Measurements from ENCODE around the gene KMT2B.
"Not testable (repeated sequence)": the region's sequence is repeated elsewhere in the genome, so short reads cannot be mapped to it uniquely, and the experiment has no call there.

KMT2B gene

DNA sequence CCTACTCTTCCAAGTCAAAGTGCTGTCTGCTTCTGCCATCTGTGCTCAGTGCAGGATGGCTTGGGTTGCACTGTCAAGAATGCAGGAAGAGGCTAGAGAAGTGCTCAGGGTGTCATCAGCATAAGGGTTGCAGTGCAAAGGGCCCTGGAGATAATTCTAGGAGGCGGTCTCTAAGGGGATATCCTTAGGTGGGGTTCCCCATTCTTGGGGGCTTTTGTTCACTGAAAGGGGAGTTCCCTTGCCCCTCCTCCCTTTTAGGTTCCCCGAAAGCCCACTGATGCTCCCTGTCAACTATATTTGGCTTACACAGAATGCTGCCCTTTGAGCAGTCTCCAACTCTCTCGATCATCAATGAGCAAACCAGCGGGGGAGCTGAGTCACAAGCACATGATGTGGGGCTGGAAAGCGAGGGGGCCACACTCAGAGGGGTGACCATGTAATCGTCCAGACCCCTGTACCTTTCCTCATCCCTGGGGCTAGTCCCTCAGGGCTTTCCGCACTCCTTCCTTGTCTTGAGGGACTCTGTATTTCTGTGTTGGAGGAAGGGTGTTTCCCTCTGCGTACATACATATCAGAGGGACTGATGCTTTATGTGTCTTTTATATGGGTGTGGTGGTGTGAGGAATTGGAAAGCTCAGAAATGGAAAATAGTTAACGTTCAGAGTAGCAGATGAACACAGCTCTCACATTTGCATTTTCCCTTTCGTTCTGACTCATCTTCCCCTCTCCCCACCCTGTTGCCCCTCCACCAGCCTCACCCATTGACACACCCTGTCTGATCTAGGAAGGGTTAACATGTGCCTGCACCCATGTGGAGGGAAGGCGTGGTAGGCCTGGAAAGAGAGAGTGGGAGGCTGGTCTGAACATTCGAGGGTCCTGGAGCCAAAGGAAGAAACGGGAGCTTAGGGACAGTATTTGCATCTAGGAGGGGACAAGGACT, 6.7 kb upstream of the KMT2B start:
- DNase-seq: no peak

DNA sequence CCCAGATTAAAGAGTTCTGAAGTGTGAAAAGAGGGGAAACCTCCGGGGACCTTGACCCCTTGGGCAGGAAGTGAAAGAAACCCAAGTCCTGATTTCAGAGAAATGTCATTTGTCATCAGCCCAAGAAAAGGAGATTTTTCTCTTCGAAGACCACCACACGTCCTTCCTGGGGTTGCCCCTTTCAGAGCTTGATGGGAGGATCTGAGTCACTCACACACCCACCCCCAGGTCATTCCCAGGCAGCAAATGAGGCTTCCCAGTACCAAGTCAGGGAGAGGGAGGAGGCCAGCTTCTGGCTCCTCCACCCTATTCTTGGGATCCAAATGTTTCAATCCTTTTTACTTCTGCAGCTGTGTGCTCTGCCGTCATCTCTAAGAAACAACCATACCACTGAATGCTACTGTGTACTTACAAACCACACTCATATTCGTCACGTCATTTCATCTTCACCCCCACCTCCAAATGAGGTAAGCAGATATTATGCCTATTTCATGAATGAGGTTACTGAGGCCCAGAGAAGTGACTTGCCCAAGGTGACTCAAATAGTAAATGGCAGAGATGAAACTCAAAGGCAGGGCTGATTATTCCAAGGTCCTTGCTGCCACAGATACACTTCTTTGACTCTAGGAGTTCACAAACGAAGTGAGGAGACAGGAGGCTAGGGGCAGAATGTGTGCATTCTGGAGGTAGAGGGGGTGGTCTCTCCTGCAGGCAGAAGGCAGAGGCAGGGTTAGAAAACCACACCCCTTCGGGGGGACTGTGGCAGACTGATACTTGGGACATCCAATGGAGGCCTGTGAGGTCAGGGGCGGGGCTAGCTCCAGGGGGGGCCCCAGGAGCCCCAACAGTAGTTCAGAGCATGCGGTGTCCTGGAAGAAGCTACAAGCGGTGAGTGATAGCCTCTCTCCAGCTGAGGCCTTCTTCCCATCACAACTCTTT, 5.0 kb upstream of the KMT2B start:
- DNase-seq: no peak

DNA sequence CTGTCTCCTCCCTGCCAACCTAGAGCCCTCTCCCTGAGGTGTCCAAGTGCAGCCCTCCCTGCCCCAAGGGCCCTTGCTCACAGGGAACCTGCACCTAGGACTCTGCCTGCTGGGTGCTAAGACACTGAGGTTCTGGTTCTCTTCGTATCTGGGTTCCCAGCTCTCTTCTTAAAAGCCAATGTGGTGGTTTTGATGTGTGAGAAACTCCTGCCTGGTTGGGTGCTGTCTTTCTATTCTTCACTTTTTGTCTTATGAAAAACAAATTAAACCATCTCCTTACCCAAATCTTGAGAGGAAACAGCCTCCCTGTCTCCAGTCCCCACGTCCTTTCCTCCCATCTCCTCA, 4.3 kb upstream of the KMT2B start:
- DNase-seq: no peak

DNA sequence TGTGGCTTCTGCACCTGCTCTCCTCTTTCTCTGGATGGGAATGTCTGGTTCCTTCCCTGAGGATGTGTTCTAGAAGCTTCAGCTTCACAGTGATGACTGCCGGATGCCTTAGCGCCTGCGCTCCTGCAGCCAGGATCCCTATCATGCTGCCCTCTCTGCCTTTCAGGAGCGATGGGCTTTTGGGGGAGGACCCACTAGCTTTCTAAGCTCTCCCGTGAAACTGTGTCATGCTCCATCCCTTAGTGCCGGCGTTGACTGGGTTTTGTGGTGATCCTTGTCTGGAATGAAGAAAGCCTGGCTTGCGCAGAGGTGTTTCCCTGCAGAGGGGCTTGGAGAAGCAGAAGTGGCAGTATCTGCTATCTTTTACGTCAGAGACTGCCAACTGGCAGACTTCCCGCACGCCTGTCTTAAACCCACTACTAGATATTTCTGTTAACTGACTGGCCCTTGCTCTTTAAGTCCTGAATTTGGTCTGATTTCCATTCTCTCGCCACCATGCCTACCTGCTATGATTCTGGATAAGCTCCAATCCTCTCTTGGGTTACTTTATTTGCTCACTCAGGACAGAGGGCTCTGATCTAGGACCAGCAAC, 3.8 kb upstream of the KMT2B start:
- no peak for DNase-seq

DNA sequence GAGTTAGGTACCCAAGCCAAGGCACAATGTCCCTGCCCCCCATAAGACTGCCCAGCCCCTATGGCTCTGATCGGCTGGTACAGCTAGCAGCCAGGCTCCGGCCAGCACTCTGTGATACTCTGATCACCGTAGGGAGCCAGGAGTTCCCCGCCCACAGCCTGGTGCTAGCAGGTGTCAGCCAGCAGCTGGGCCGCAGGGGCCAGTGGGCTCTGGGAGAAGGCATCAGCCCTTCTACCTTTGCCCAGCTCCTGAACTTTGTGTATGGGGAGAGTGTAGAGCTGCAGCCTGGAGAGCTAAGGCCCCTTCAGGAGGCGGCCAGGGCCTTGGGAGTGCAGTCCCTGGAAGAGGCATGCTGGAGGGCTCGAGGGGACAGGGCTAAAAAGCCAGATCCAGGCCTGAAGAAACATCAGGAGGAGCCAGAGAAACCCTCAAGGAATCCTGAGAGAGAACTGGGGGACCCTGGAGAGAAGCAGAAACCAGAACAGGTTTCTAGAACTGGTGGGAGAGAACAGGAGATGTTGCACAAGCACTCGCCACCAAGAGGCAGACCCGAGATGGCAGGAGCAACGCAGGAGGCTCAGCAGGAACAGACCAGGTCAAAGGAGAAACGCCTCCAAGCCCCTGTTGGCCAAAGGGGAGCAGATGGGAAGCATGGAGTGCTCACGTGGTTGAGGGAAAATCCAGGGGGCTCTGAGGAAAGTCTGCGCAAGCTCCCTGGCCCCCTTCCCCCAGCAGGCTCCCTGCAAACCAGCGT, 3.0 kb upstream of the KMT2B start:
- no peak for DNase-seq

DNA sequence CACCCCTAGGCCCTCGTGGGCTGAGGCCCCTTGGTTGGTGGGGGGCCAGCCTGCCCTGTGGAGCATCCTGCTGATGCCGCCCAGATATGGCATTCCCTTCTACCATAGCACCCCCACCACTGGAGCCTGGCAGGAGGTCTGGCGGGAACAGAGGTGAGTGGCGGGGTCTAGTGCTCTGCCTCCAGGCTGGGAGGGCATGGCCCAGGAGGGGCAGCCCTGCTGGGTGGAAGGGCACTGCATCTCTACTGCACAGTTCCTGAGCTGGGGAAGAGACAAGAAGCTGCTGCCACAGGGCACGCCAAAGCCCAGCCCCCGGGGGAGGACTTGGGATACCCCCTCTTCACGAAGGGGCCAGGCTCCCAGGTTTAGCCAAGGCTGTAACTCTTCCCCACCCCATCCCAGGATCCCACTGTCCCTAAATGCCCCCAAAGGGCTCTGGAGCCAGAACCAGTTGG, 2.4 kb upstream of the KMT2B start:
- no peak for DNase-seq

DNA sequence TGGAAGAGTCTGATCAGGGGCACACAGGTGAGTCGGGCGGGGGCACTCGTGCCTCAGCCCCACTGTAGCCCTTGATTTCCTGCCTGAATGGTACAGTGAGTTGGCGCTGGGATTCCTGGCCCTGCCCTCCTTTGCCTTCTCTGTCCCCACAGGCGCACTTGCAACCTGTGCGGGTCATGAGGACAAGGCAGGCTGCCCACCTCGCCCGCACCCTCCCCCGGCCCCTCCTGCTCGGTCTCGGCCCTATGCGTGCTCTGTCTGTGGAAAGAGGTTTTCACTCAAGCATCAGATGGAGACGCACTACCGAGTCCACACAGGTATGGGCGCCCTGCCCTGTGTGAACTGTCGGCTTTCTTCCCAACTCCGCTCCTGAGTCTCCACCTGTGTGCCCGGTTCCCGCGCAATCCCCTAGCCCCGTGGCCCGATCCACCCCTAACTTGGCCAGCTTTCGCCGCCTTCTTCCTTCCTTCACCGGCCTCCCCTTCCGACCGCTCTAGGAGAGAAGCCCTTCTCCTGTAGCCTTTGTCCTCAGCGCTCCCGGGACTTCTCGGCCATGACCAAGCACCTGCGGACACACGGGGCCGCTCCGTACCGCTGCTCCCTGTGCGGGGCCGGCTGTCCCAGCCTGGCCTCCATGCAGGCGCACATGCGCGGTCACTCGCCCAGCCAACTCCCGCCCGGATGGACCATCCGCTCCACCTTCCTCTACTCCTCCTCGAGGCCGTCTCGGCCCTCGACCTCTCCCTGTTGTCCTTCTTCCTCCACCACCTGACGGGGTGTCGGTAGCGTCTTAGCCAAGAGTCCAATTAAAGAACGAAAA, 1.6 kb upstream of the KMT2B start:
- DNase-seq: no peak

- DNase-seq: peak; percentile 12
These were observed 770 bp upstream of the KMT2B start for GRCh38 chr19:35716801-35717664.

DNA sequence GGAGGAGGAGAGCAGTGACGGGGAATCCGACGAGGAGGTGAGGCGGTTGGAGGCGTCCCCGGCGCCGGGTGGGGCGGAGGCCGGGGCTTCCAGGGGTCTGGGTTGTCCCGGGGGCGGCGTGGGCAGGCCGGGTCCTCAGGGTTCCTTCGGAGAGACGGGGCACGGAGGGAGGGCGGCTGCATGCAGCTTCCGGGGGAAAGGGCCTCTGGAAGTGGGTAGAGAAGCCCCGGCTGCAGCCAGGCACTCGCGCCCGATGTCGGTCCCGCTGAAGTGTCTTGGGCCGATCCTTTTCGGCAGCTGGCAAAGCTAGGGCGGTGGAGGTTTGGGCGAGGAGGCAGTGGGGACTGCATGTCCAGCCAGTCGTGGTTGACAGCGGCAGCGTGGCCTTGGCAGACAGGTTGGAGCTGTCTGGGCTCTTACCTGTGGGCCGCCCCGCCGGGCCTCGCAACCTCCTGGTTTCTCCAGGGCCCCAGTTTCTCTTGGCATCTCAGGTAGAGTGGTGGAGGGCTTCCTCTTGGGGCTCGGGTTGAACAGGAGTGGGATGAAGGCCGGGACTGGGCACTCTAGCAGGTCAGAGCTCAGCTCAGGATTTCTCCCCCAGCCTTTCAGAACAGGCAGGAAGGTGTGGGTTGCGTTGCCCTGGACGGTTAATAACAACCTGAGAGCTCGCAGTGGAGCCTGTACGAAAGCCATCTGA, 690 bp downstream of the KMT2B start:
- no peak for DNase-seq

- DNase-seq: no peak
These were observed 1.8 kb downstream of the KMT2B start for GRCh38 chr19:35719402-35720162.

DNA sequence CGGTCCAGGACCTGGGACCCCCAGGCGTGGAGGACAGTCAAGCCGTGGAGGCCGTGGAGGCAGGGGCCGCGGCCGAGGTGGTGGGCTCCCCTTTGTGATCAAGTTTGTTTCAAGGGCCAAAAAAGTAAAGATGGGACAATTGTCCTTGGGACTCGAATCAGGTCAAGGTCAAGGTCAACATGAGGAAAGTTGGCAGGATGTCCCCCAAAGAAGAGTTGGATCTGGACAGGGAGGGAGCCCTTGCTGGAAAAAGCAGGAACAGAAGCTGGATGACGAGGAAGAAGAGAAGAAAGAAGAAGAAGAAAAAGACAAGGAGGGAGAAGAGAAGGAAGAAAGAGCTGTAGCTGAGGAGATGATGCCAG, 2.3 kb downstream of the KMT2B start:
- no peak for DNase-seq

GRCh38 chr19:35720648-35721047, 2.8 kb downstream of the KMT2B start:
- DNase-seq: no peak

- no peak for DNase-seq
These were observed 3.6 kb downstream of the KMT2B start for GRCh38 chr19:35721374-35721773.

DNA sequence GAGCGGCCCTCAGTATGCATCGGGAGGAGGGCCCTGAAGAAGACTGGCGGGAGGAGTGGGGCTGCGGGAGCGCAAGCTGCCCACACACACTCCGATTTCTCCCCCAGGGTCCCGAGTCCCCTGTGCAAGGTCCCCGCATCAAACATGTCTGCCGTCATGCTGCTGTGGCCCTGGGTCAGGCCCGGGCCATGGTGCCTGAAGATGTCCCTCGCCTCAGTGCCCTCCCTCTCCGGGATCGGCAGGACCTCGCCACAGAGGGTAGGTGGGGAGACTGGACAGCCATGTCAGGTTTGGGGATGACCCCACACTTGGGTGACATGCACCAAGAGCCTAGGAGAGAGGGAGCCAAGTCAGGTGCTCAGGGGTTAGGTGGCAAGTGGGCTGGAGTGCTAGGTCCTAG, 4.7 kb downstream of the KMT2B start:
- DNase-seq: no peak

DNA sequence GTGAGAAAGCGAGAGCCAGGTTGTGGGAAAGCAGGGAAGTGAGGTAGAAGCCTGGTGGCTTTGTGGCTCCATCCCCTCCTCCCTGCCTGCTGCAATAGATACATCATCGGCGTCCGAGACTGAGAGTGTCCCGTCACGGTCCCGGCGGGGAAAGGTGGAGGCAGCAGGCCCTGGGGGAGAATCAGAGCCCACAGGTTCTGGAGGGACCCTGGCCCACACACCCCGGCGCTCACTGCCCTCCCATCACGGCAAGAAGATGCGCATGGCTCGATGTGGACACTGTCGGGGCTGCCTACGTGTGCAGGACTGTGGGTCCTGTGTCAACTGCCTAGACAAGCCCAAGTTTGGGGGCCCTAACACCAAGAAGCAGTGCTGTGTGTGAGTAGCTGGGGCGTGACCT, 5.1 kb downstream of the KMT2B start:
- no peak for DNase-seq

- no peak for DNase-seq
These were observed 5.9 kb downstream of the KMT2B start for GRCh38 chr19:35723671-35724070.

- DNase-seq: not testable (repeated sequence)
These were observed 6.3 kb downstream of the KMT2B start for GRCh38 chr19:35724132-35724531.

GRCh38 chr19:35724560-35724959, 6.8 kb downstream of the KMT2B start:
- no peak for DNase-seq

GRCh38 chr19:35725216-35725861, 7.5 kb downstream of the KMT2B start:
- no peak for DNase-seq

All from KG1 (cell line).